Activated CD4-positive, CD25-positive, alpha-beta regulatory T cell (primary cell): ENCODE results near the gene SCN4A.
"Not testable (repeated sequence)": the region's sequence is repeated elsewhere in the genome, so short reads cannot be mapped to it uniquely, and the experiment has no call there.

Experiments used
- DNase-seq, 4 experiments: peaks; one replicate each; lab custom pipeline; 2025; lab: John Stamatoyannopoulos, UW

The SCN4A gene

DNA sequence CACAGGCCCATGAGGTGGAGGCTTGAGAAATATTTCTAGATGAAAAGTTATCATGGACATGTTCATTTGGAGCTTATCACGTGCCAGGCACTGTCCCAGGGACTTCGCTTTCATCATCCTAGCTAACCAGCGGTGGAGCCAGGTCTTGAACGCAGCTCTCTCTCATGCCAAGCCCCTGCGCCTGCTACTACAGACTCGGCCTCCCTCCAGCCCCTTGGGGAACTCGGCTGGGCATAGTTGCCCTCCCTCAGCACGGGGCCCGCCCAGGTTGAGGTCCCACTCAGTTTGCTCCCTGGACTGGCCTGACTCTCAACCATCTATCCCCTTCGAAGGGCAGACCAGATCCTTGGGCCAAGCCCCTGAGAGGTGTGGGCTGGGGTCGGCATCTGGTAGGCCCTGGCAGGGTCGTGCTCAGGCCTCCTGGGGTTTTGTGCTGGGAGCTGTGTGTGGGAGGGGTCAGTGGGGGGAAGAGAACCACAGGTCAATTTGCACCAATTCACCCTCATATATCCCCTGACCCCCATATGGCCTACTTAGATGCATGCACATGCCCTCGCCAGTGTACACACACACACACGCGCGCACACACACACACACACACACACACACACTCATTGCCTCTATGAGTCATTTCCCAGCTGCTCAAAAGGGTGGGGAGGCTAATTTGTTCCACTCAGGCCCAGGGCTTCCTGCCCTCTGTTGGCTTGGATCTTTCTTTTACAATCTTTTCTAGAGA, 12.1 kb upstream of the SCN4A start:
- peak in 3 of 4 experiments; percentile 10 to 31 (median 19) for DNase-seq

DNA sequence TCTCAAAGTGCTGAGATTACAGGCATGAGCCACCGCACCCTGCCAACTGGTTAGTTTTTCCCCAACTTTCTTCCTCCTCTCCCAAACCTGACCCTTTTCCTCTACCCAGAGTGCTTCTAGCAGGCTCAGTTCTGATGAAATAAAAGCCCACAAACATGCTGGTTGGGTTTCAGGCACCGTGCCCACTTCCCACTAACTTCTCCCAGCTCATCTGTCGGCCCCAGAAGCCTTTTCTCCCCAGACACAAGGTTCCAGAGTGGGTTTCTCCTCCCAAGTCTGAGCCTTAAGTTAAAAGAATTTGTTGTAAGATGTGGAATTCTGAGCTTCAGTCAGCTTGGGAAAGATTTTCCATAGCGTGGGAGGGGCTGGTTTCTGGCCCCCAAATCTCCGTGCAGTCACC, 11.5 kb upstream of the SCN4A start:
- no peak for DNase-seq

- DNase-seq: no peak
These were observed 10.6 kb upstream of the SCN4A start for GRCh38 chr17:63983320-63983719.

- not testable (repeated sequence) for DNase-seq
These were observed 9.9 kb upstream of the SCN4A start for GRCh38 chr17:63982641-63983040.

GRCh38 chr17:63978272-63979200, 5.8 kb upstream of the SCN4A start:
- no peak for DNase-seq

DNA sequence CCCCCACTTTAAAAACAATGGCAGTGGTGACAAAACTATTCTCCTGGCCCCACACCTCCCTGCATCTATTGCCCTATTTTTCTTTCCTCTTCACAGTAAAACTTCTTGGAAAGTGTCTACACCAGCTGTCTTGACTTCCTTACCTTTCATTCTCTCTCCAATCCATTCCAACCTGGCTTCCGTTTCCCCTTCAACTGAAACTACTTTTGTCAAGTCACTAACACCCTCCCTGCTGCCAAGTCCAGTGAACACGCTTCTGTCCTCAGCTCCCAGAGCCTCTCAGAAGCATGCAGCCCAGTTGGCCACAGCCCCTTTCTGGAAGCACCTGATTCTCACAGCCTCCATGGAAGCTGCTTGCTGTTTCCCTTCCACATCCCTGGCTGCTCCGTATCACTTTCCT, 4.0 kb upstream of the SCN4A start:
- no peak for DNase-seq

GRCh38 chr17:63975541-63976092, 2.9 kb upstream of the SCN4A start:
- no peak for DNase-seq

GRCh38 chr17:63974594-63975192, 2.0 kb upstream of the SCN4A start:
- no peak for DNase-seq

DNA sequence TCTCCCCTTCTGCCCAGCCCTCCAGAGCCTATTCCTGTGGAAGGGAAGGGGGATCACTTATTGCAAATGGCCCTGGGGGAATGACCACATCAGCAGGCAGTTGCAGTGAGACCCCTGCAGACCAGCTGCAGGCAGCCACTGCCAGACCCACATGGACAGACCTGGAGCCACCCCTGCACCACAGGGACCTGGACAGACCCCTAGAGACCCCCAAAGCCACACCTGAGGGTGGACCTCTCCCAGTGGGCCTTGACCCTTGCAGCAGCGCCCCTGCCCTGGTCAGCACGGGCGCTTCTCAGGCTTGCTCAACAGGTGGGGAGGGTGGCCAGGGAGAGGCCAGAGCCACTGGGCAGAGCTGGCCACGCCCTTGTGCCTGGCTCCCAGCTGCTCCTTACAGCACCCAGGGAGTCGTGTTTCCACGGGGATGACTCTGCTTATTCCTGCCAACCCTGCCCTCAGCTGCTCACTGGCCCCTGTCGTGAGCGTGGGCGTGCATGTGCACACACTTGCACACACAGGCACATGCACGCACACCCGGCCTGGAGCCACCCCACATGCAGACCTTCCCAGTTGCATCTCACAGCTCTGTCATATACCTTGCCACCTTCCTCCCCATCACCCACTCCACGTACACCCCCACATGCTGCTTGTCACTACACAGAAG, 1.3 kb upstream of the SCN4A start:
- DNase-seq: no peak

DNA sequence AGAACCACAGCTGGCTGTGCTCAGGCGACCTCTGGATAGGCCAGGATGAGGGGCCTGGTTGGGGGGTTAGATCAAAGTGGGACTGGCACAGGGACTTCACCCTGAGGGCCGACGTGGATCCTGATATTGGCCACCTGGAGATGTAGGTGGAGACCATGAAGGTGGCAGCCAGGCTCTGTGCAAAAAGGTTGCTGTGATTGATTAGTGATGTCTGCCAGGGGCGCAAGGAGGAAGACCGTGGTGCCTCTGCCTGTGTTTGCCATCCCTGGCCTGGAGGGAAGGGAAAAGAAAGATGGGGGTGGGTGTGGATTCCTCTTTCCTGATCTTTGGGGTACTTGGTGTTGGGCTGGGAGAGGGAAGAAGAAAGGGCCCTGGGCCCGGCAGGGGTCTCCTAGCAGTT, 529 bp upstream of the SCN4A start:
- no peak for DNase-seq

- no peak for DNase-seq
These were observed 3.4 kb downstream of the SCN4A start for GRCh38 chr17:63969278-63969677.

DNA sequence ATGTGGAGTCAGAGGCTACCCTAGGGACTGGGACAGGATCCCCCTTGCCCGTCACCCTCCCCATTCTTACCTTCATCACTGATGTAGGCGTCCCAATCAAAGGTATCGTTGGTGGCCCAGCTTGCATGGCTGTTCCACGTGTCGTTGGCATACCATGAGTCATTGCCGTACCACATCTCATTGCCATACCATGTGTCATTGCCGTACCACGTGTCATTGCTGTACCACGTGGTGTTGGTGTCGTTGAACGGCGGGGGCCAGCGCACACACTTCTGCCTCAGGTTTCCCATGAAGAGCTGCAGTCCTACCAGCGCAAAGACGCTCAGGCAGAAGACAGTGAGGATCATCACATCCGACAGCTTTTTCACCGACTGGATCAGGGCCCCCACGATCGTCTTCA, 4.8 kb downstream of the SCN4A start:
- DNase-seq: no peak

- no peak for DNase-seq
These were observed 6.0 kb downstream of the SCN4A start for GRCh38 chr17:63966646-63967264.

- DNase-seq: no peak
These were observed 9.6 kb downstream of the SCN4A start for GRCh38 chr17:63963123-63963522.

DNA sequence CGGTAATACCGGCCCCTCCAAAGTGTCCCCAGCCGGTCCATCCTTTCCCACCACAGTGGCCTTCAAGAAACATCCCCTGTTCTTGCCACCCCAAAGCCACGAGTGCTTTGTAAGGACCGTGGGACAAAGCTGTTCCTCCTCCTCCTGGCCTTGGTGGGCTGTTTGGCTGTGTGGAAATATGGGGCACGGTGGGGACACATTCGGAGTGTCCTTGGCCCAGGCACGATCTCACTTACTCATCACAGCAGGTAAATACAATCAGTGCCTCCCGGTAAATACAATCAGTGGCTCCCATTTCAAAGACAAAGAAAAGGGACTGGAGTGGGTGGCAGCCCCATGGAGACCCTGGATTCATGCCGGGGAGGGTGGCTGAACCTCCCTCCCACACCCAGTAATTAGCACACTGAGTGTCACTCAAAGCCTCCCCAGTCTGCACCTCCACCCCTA, 10.4 kb downstream of the SCN4A start:
- no peak for DNase-seq

GRCh38 chr17:63961355-63962212, 11.1 kb downstream of the SCN4A start:
- DNase-seq: peak in 2 of 4 experiments; percentile 15 to 21

DNA sequence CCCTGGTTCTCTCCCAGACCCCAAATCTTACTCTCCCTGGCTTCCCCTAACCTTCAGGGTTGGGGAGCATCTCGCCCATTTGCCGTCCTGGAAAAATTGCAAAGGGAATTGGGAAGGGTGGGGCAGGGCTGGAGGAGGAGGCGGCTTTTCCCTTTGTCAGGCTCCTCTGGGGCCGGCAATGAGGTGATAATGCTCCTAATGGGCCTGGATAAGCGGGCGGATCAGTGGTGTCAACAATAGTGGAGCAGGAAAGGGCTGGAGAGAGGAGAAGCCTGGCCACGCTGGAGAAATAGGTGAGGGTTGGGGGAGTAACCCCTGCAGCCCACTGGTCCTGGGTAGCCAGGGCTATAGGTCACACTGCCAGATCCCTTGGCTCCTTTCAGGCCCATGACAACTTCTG, 12.3 kb downstream of the SCN4A start:
- DNase-seq: no peak

GRCh38 chr17:63960006-63960405, 12.7 kb downstream of the SCN4A start:
- no peak for DNase-seq

DNA sequence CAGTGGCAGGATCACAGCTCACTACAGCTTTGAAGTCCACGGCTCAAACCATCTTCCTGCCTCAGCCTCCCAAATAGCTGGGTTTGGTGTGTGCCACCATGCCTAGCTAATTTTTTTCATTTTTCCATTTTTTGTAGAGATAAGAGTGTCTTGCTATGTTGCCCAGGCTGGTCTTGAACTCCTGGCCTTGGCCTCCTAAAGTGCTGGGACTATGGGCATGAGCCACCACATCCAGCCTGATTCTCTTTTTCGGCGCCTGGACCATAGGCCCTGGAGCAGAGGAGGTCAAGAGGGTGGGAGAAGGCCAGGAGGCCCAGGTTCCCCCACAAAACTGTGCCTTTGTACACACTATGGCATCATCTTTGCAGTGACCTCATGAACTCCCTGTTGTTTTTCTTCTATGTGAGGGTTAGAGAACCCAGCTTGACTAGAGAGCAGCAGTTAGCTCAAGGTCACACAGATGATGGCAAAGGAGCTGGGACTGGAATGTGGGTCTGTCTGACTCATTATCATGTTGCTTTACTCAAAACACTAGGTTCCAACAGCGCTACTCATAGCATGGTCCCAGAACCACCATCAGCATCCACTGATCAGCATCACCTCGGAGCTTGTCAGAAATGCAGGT, 16.3 kb downstream of the SCN4A start:
- DNase-seq: no peak

DNA sequence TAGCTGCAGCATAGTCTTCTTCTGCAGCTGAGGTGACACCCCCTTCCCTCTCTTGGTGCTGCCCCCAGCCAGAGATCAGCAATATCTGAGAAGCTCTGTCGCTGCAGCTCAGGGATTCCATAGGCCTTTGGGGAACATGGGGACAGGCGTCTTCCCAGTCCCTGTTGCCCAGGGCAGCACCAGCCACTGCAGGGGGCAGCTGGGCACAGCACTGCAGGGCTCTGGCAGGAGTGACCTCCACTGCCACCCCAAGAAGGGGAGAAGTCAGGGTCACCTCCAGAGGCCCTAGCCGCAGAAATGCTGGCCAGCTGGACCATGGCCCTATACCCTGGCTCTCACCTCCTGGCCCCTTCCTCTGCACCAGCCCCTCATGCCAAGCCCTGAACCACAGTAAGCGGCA, 16.9 kb downstream of the SCN4A start:
- no peak for DNase-seq
